Fibroblast of pulmonary artery (primary cell): Measurements from ENCODE around the gene MAP3K21.

Experiments used
- DNase-seq: peaks from one replicate; pipeline ENCODE4 v3.0.0-alpha.2; 2010; ENCODE audit warnings: low read depth
- H3K4me3 ChIP-seq: replicated peaks from 2 replicates; pipeline ENCODE4 v1.5.1; 2011; ENCODE audit warnings: low read depth, mild to moderate bottlenecking, control low read depth, low read length, moderate library complexity
- TF ChIP-seq, protein P1 (sequence below): IDR thresholded peaks from 2 replicates; pipeline ENCODE4 v1.5.1; 2011; ENCODE audit warnings: mild to moderate bottlenecking, control low read depth, low read length, inconsistent platforms; ENCODE audit errors: missing control alignments

Gene MAP3K21

GRCh38 chr1:233372218-233373120, 44.9 kb downstream of the MAP3K21 start:
- TF ChIP-seq, protein P1, sequence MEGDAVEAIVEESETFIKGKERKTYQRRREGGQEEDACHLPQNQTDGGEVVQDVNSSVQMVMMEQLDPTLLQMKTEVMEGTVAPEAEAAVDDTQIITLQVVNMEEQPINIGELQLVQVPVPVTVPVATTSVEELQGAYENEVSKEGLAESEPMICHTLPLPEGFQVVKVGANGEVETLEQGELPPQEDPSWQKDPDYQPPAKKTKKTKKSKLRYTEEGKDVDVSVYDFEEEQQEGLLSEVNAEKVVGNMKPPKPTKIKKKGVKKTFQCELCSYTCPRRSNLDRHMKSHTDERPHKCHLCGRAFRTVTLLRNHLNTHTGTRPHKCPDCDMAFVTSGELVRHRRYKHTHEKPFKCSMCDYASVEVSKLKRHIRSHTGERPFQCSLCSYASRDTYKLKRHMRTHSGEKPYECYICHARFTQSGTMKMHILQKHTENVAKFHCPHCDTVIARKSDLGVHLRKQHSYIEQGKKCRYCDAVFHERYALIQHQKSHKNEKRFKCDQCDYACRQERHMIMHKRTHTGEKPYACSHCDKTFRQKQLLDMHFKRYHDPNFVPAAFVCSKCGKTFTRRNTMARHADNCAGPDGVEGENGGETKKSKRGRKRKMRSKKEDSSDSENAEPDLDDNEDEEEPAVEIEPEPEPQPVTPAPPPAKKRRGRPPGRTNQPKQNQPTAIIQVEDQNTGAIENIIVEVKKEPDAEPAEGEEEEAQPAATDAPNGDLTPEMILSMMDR, result no peak
- H3K4me3 ChIP-seq, result no peak overlapping the region
- DNase-seq, result no peak

DNA sequence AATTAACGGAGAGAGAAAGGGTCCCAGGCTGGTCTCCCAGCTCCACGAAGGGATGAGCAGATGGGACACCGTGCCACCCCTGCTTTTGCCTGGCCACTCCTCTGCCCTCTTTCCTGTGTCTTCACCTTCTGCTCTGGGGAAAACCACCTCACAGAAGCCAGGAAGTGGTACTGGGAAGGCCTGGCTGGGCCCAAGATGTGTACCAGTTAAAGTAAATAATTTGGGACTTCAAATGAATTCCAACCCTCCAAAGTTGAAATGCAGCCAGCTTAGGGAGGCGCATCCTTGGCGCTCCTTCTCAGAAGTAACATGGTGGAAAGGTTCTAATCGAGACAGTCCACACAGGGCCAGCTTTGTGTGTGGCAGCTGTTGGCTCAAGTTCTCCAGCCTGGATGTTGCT, 45.7 kb downstream of the MAP3K21 start:
- no peak for DNase-seq

DNA sequence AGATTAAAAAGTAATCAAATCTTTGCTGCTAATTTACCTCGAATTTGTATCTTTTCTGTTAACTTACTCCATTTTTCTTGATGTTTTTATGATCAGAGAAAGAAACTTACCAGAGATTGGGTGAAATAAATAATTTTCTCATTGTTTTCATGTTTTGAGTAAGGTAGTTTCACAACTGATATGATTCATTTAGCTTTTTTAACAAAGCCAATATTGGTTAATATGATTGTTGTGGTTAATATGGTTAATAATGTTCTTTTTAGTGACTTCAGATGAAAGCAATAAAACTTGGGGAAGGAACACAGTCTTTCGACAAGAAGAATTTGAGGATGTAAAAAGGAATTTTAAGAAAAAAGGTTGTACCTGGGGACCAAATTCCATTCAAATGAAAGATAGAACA, 48.1 kb downstream of the MAP3K21 start:
- TF ChIP-seq, protein P1, result no peak
- DNase-seq, result no peak
- H3K4me3 ChIP-seq, result no peak overlapping the region

More for the DNA sequence above, 45.7 kb downstream of the MAP3K21 start:
- no peak overlapping the region for H3K4me3 ChIP-seq
- TF ChIP-seq, protein P1, result no peak

DNA sequence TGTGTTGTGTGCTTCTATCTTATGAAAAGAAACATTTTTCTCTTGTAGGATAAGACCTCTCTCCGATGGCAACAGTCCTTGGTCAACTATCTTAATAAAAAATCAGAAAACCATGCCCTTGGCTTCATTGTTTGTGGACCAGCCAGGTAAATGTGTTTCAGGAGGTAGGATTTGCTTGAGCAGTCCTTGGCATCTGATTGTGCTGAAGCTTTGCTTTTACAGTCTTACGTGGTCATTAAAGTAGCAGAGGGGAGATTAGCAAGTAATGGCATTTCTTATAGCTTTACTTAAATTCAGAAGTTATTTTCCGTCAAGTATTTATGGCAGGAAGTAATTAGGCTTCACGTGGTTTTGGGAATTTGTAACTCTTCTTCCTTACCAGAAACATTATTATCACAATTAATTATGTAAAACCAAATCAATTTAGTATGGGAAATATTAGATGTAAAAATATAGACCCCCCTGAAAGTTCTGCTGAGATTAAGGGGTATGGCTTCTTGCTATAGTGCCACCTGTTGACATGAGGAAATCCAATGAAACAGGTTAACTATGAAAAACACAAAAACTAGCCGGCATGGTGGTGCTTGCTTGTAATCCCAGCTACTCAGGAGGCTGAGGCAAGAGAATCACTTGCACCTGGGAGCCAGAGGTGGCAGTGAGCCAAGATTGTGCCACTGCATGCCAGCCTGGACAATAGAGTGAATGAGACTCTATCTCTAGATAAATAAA, 49.0 kb downstream of the MAP3K21 start:
- no peak for DNase-seq
- H3K4me3 ChIP-seq, result no peak overlapping the region
- TF ChIP-seq, protein P1, result no peak

DNA sequence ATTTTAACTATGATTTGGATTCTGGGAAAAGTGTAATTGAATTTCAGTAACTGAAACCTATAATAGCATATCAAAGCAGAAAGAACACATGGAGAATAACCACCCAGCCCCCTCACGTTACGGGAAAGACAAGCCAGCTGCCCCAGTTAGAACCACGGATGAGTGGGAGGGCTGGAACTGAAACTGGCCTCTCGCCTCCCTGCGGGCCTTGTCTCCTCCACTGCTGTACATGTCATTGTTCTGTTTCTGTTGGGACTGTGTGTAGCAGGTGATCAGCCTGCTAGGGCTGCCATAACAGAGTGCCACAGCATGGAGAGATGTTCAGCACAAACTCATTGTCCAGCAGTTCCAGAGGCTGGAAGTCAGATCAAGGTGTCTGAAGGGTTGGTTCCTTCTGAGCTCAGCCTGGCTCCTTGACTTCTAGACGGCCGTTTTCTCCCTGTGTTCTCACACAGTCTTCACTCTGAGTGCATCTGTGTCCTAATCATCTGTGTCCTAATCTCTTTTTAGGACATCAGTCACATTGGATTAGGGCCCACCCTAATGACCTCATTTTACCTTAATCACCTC, 52.4 kb downstream of the MAP3K21 start:
- no peak overlapping the region for H3K4me3 ChIP-seq
- TF ChIP-seq, protein P1, result no peak
- no peak for DNase-seq

DNA sequence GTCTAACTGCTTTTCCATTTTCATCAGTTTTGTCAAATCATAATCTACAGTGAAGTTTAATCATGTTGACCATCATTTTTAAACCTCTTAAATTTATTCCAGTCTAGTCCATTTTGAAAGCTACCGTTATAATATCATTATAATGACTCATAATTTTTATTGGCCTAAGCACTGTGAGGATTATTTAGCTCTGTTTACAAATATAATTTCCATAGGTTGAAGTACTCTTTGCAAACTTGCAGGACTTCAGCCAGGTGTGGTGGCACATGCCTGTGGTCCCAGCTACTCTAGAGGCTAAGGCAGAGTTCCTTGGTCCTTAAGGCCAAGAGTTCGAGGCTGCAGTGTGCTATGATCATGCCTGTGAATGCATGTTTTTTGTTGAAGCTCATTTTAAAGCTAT, 54.3 kb downstream of the MAP3K21 start:
- TF ChIP-seq, protein P1, result no peak
- no peak overlapping the region for H3K4me3 ChIP-seq
- no peak for DNase-seq
